8988T (cell line): Measurements from ENCODE around the gene SLC5A2.
"Not testable (repeated sequence)": the region's sequence is repeated elsewhere in the genome, so short reads cannot be mapped to it uniquely, and the experiment has no call there.

ENCODE experiments used
- DNase-seq: peaks from one replicate; pipeline ENCODE4 v3.0.0; 2011

SLC5A2 gene

GRCh38 chr16:31501966-31502348 lies 19.0 kb downstream of the SLC5A2 start:
- DNase-seq: no peak

DNA sequence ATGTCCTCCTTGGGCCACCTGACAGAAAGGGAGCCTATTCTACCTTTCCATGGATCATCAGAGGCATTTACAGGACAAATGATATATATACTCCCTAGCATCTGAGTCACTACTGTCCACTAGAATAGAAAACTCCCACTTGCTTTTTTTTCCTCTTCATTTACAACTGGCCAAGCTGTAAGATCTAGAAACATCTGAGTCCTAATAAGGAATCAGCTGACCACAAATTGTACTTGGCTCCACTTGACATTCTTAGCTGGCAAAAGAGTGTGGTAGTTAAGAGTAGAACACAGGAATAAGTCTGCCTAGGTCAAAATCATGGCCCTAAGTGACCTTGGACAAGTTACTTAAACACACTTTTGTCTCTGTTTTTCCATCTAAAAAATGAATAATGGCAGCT lies 20.1 kb downstream of the SLC5A2 start:
- no peak for DNase-seq

- not testable (repeated sequence) for DNase-seq
These were observed 20.6 kb downstream of the SLC5A2 start for GRCh38 chr16:31503555-31503954.

DNA sequence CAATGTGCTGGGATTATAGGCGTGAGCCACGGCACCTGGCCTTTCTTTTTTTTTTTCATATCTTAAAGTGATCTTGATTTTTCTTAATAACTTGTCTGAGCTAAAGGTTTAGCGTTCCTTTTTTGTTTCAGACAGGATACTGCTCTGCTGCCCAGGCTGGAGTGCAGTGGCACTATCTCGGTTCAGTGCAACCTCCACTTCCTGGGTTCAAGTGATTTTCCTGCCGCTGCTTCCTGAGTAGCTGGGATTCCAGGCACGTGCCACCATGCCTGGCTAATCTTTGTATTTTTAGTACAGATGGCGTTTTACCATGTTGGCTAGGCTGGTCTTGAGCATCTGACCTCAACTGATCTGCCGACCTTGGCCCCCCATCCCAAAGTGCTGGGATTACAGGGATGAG lies 21.2 kb downstream of the SLC5A2 start:
- DNase-seq: no peak

- no peak for DNase-seq
These were observed 22.6 kb downstream of the SLC5A2 start for GRCh38 chr16:31505483-31505882.

GRCh38 chr16:31507617-31507928 lies 24.6 kb downstream of the SLC5A2 start:
- DNase-seq: no peak

GRCh38 chr16:31507929-31508705 lies 25.2 kb downstream of the SLC5A2 start, which contains the start of gene RUSF1:
TSS of gene RUSF1 (minus strand) at chr16:31508391. CDS start at chr16:31508373, 18 bp downstream.
- no peak for DNase-seq

GRCh38 chr16:31508706-31509195 lies 25.8 kb downstream of the SLC5A2 start:
- DNase-seq: no peak

- no peak for DNase-seq
These were observed 30.2 kb downstream of the SLC5A2 start for GRCh38 chr16:31513126-31513525.

GRCh38 chr16:31513884-31514283 lies 31.0 kb downstream of the SLC5A2 start:
- no peak for DNase-seq

GRCh38 chr16:31517800-31518402 lies 35.0 kb downstream of the SLC5A2 start:
- no peak for DNase-seq

DNA sequence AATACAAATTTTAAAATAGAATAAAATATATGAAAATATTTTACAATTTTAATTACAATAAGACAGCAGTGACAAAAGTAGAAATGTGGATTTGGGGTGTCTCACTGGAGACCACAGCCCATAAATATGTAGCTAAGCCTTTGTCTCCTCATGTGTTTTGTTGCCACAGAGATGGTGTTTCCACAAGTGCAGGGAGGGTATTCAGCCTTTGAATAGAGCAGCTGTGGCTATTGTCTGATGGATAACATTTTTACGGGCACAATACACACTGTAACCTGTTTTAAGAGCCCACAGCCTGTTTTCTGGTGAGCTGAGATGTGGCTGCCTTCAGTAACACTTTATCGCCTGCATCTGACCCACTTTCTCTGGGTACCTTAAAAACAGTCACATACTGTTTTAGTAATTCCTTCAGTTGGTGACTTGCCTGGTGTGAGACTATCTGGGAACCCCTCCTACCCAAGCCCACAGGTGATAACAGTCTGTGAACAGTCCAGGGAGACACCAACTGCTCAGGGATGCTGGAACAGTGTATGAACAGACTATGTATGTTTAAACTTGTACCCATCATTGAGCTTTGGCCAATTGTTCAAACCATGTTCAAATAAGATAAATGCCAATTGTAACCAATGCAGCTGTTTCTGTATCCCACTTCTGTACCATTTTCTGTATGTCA lies 37.0 kb downstream of the SLC5A2 start:
- no peak for DNase-seq

DNA sequence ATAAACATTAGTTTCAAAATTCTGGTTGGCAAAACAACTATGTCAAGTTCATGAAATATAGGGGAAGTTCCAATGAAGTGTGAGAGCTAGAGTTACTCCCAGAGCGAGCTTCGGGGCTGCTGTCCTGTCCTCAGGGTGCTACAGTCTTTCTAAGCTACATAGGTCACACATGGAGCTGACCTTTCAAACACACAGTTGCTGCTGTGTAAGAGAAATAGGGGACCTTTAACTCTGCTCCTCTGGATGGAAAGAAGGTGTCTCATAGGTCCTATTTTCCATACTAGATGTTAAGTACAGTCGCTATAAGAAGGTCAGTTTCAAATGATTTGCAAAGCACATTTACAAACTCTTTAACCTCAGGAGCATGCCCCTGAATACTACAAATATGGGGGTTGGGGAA lies 38.4 kb downstream of the SLC5A2 start:
- no peak for DNase-seq

GRCh38 chr16:31522071-31522470 lies 39.1 kb downstream of the SLC5A2 start:
- DNase-seq: no peak

DNA sequence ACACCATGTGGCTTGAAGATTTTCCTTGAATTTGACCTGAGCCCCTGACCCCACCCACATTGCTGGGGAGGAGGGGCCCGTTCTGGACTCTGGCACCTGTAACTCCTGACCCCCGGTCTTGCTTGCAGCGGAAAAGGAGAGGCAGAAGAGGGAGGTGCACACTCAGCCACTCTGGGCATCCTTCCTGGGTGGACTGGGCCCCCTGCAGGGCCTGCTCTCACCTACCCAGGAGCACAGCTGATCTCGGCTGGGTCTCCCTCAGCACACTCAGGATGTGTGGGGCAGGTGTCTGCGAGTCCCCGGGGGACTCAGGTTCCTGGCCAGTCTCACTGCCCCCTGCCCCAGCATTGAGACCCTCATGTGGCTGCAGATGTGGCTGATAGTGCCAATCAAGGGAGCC lies 40.8 kb downstream of the SLC5A2 start:
- not testable (repeated sequence) for DNase-seq

DNA sequence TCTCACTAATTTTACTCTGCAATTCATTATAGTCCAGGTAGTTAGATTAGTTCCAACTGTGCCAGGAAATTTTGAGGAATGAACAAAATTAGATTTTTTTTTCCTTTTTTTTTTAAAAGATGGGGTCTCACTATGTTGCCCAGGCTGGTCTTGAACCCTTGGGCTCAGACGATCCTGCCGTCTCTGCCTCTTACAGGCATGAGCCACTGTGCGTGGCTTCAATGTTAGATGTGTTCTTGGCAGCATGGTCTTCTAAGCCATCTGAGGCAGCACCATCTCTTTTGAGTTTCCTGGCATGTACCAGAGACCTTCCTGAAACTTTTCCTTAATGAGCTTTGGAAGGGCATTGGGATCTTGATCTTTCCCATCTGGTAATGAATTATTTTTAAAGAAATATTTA lies 42.2 kb downstream of the SLC5A2 start:
- no peak for DNase-seq

GRCh38 chr16:31527734-31528274 lies 44.9 kb downstream of the SLC5A2 start, which contains the start of gene AHSP:
TSS of gene AHSP (plus strand) at chr16:31527900. CDS start at chr16:31528140, 240 bp downstream.
- DNase-seq: no peak

GRCh38 chr16:31528523-31529107 lies 45.7 kb downstream of the SLC5A2 start:
- DNase-seq: no peak

- no peak for DNase-seq
These were observed 46.4 kb downstream of the SLC5A2 start for GRCh38 chr16:31529108-31529936.

GRCh38 chr16:31529937-31530312 lies 47.0 kb downstream of the SLC5A2 start:
- DNase-seq: no peak

DNA sequence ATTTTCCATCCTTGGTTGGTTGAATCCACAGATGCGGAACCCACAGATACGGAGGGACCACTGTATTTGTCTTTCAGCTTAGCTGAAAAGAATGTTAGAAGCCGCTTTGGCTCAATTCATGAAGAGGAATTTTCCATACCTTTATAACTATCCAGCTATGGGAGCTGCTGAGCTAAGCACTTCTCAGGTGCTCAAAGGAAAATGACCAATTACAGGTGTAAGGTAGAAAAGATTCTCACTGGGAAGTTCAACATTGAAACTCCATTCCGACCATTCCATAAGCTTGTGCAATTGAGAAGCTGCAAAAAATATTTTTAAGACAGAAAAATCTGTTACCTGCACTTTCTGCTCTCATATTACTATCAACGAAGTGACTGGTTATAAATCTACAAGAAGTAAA lies 47.5 kb downstream of the SLC5A2 start:
- no peak for DNase-seq

- DNase-seq: no peak
These were observed 48.2 kb downstream of the SLC5A2 start for GRCh38 chr16:31531096-31531495.
